GM12892 (cell line): ENCODE data around the gene TNS1.

ENCODE experiments used
- DNase-seq: peaks from one replicate; pipeline ENCODE4 v3.0.0; 2011; ENCODE audit not compliant: insufficient read length
- FAIRE-seq: peaks from 2 replicates; lab custom pipeline; 2011; peaks lifted over from hg19 to GRCh38; lab: Jason Lieb, UNC
- POLR2A ChIP-seq: IDR thresholded peaks from 2 replicates; pipeline ENCODE4 v1.6.1; 2011; ENCODE audit warnings: low read depth, low read length, control low read depth
- POLR2AphosphoS5 ChIP-seq: IDR thresholded peaks from 2 replicates; pipeline ENCODE4 v1.6.1; 2011; ENCODE audit warnings: low read depth, low read length, control low read depth
- TAF1 ChIP-seq: IDR thresholded peaks from 2 replicates; pipeline ENCODE4 v1.6.1; 2011; ENCODE audit warnings: low read depth, mild to moderate bottlenecking, control low read depth, low read length, borderline replicate concordance

TNS1 gene

GRCh38 chr2:217941886-217942728, 60.7 kb downstream of the TNS1 start:
- FAIRE-seq (no peak), DNase-seq (no peak)
- no peak for TF ChIP-seq POLR2AphosphoS5
- TF ChIP-seq TAF1: no peak
- no peak for TF ChIP-seq POLR2A

- TF ChIP-seq POLR2AphosphoS5 (no peak), POLR2A (no peak), TAF1 (no peak)
- DNase-seq: no peak
- no peak for FAIRE-seq
These were observed 61.5 kb downstream of the TNS1 start for GRCh38 chr2:217941339-217941738.

GRCh38 chr2:217940261-217941220, 62.3 kb downstream of the TNS1 start:
- DNase-seq: no peak
- no peak for FAIRE-seq
- TF ChIP-seq POLR2A (no peak), POLR2AphosphoS5 (no peak), TAF1 (no peak)

GRCh38 chr2:217939629-217940245, 63.1 kb downstream of the TNS1 start:
- no peak for FAIRE-seq
- DNase-seq: no peak
- no peak for TF ChIP-seq POLR2A
- TF ChIP-seq TAF1: no peak
- no peak for TF ChIP-seq POLR2AphosphoS5

- no peak for DNase-seq
- TF ChIP-seq POLR2A (no peak), TAF1 (no peak), POLR2AphosphoS5 (no peak)
- FAIRE-seq: no peak
These were observed 63.6 kb downstream of the TNS1 start for GRCh38 chr2:217939220-217939619.

- no peak for DNase-seq
- FAIRE-seq: no peak
- TF ChIP-seq TAF1: no peak
- no peak for TF ChIP-seq POLR2AphosphoS5
- TF ChIP-seq POLR2A: no peak
These were observed 64.8 kb downstream of the TNS1 start for GRCh38 chr2:217938036-217938435.

- DNase-seq (no peak), FAIRE-seq (no peak)
- TF ChIP-seq POLR2A (no peak), POLR2AphosphoS5 (no peak), TAF1 (no peak)
These were observed 65.3 kb downstream of the TNS1 start for GRCh38 chr2:217937446-217937845.

- TF ChIP-seq POLR2AphosphoS5 (no peak), TAF1 (no peak), POLR2A (no peak)
- no peak for DNase-seq
- FAIRE-seq: no peak
These were observed 65.8 kb downstream of the TNS1 start for GRCh38 chr2:217936952-217937351.

- DNase-seq: no peak
- no peak for FAIRE-seq
- no peak for TF ChIP-seq TAF1
- no peak for TF ChIP-seq POLR2AphosphoS5
- TF ChIP-seq POLR2A: no peak
These were observed 66.7 kb downstream of the TNS1 start for GRCh38 chr2:217935901-217936684.

GRCh38 chr2:217935235-217935879, 67.4 kb downstream of the TNS1 start:
- DNase-seq (no peak), FAIRE-seq (no peak)
- TF ChIP-seq POLR2AphosphoS5 (no peak), TAF1 (no peak), POLR2A (no peak)
